ENCODE measurements around the gene SLAMF1.

GRCh38 chr1:160630523-160631451 is 16.1 kb downstream of the SLAMF1 start:
- no peak for TF ChIP-seq CTCF (IDR thresholded peaks at IDR 0.05)
- no peak for TF ChIP-seq EZH2phosphoT487 (IDR thresholded peaks at IDR 0.05)
